ENCODE results near the gene RFTN1.

RFTN1 gene

DNA sequence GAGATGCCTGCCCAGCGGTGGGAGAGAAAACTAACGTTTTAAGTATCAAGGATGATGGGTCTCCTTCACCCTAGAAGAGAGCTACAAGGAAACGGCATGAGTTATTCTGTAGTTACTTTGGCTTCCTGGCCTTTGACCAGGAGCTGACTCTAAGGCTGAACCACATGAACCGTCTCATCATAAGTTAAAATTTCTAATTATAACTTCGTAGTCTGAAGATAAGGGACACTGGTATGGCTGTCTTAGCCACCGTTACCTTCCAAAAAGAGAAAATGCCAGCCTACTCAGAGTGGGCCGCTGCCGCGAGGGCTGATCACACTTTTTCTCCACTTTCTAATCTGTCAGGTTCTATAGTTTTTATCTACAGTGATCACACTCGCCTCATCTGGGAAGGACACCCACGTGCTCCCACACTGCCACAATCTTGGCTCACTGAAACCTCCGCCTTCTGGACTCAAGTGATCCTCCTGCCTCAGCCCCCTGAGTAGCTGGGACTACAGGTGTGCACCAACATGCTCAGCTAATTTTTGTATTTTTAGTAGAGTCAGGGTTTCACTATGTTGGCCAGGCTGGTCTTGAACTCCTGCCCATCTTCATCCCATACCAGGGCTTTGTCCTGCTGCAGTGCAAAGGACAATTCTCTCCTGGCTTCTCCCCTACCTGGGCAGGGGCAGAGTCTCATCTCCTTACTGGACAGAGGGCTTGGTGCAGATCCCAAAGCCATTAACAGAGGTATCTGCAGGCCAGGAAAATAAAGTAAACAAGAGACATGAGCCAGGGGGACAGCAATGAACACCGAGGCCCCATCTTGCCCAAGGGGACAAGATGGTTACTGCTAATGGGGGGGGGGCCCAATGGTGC lies 73.4 kb downstream of the RFTN1 start:
- peaks cover 86% of the 10 kb centered on the region for H3K36me3 ChIP-seq (ENCODE audit: control insufficient read depth, low read length)
- peaks cover 100% of the 10 kb centered on the region for H3K4me1 ChIP-seq (ENCODE audit: control insufficient read depth, low read length)
- H3K9me2 ChIP-seq (replicated peaks; ENCODE audit: control insufficient read depth, low read length) = no peaks in the 10 kb centered on the region
- H3K4me3 ChIP-seq (ENCODE audit: low read length) = peak overlapping the region; percentile 42
- no peak for TF ChIP-seq EZH2phosphoT487 (IDR thresholded peaks at IDR 0.05; ENCODE audit: borderline replicate concordance, low read length)
- TF ChIP-seq, protein P1, sequence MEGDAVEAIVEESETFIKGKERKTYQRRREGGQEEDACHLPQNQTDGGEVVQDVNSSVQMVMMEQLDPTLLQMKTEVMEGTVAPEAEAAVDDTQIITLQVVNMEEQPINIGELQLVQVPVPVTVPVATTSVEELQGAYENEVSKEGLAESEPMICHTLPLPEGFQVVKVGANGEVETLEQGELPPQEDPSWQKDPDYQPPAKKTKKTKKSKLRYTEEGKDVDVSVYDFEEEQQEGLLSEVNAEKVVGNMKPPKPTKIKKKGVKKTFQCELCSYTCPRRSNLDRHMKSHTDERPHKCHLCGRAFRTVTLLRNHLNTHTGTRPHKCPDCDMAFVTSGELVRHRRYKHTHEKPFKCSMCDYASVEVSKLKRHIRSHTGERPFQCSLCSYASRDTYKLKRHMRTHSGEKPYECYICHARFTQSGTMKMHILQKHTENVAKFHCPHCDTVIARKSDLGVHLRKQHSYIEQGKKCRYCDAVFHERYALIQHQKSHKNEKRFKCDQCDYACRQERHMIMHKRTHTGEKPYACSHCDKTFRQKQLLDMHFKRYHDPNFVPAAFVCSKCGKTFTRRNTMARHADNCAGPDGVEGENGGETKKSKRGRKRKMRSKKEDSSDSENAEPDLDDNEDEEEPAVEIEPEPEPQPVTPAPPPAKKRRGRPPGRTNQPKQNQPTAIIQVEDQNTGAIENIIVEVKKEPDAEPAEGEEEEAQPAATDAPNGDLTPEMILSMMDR (IDR thresholded peaks at IDR 0.05; ENCODE audit: low read depth, low read length, poor library complexity, severe bottlenecking) = no peak
- H3K79me2 ChIP-seq (ENCODE audit: control insufficient read depth, low read length) = peaks cover 97% of the 10 kb centered on the region
- H4K20me1 ChIP-seq (ENCODE audit: control insufficient read depth, insufficient read depth, low read depth, low read length) = no peaks in the 10 kb centered on the region
- no peaks in the 10 kb centered on the region for H3K27me3 ChIP-seq (ENCODE audit: control insufficient read depth, low read length)
- H3F3A ChIP-seq (ENCODE audit: control insufficient read depth, insufficient read depth) = peaks cover 85% of the 10 kb centered on the region
- H3K4me2 ChIP-seq (ENCODE audit: low read length) = peak overlapping the region; percentile 74
- peak overlapping the region; percentile 100 for H3K27ac ChIP-seq (ENCODE audit: low read depth, low read length)
- no peaks in the 10 kb centered on the region for H3K9me3 ChIP-seq (ENCODE audit: control insufficient read depth, insufficient read depth, low read length)

DNA sequence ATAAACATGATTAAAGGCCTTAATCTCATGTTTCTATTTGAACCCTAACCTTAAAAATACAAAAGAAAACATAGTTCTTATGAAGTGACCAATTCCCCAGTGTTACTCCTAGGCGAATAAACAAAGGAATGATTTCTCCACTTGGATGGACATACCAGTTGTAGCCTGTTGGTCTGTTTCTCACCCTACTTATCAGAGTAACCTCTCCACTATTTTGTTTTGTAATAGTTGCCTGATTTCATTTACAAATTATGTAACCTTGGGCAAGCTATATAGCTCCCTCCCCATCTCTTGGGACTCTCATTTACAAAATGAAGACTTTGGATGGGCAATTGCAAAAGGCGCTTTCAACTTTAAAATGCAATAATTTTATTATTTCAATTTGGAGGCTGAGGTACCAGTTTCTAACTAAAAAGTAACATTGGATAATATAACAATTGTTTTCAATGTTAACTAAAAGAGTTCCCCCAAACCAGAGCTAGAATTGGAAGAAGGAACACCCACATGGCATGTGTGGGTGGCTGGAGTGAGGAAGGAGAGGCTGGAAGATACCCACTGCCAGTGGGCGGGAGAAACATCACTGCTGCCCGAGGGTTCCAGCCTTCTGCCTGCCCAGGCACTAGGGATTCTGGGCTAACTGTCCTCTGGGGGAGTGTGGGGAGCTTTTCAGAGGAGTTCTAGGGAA lies 74.2 kb downstream of the RFTN1 start:
- H3K27me3 ChIP-seq (ENCODE audit: control insufficient read depth, low read length) = no peaks in the 10 kb centered on the region
- peaks cover 92% of the 10 kb centered on the region for H3K79me2 ChIP-seq (ENCODE audit: control insufficient read depth, low read length)
- H3K9me3 ChIP-seq (ENCODE audit: control insufficient read depth, insufficient read depth, low read length) = no peaks in the 10 kb centered on the region
- H3K4me2 ChIP-seq (ENCODE audit: low read length) = peak overlapping the region; percentile 74
- peaks cover 85% of the 10 kb centered on the region for H3F3A ChIP-seq (ENCODE audit: control insufficient read depth, insufficient read depth)
- H3K27ac ChIP-seq (ENCODE audit: low read depth, low read length) = peak overlapping the region; percentile 100
- H3K4me1 ChIP-seq (ENCODE audit: control insufficient read depth, low read length) = peaks cover 100% of the 10 kb centered on the region
- H3K9me2 ChIP-seq (replicated peaks; ENCODE audit: control insufficient read depth, low read length) = no peaks in the 10 kb centered on the region
- TF ChIP-seq, protein P1 (IDR thresholded peaks at IDR 0.05; ENCODE audit: low read depth, low read length, poor library complexity, severe bottlenecking) = no peak
- no peak for TF ChIP-seq EZH2phosphoT487 (IDR thresholded peaks at IDR 0.05; ENCODE audit: borderline replicate concordance, low read length)
- peak overlapping the region; percentile 42 for H3K4me3 ChIP-seq (ENCODE audit: low read length)
- peaks cover 80% of the 10 kb centered on the region for H3K36me3 ChIP-seq (ENCODE audit: control insufficient read depth, low read length)
- H4K20me1 ChIP-seq (ENCODE audit: control insufficient read depth, insufficient read depth, low read depth, low read length) = no peaks in the 10 kb centered on the region

DNA sequence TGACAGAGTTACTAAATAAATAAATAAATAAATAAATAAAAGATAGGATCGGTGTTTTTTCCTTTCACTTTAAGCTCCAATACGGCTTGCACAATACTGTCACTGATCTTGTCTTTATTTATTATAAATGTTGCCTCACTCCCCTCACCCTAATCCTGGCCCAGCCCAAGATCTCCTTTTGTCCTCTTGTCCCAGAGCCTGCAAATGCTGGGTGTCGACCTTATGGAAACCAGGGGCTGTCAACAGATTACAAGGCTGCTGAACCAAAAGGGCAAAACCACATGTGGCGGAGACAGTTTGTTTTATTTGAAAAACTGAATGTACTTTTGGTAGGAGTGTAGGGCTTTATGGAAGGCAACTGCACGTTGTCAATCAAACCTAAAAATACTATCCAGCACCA lies 75.9 kb downstream of the RFTN1 start:
- Histone ChIP-seq H3K27ac (ENCODE audit: low read depth, low read length) (peak overlapping the region; percentile 100), H3K9me3 (ENCODE audit: control insufficient read depth, insufficient read depth, low read length) (no peaks in the 10 kb centered on the region), H4K20me1 (ENCODE audit: control insufficient read depth, insufficient read depth, low read depth, low read length) (no peaks in the 10 kb centered on the region), H3K79me2 (ENCODE audit: control insufficient read depth, low read length) (peaks cover 78% of the 10 kb centered on the region), H3K4me1 (ENCODE audit: control insufficient read depth, low read length) (peaks cover 99% of the 10 kb centered on the region), H3K9me2 (replicated peaks; ENCODE audit: control insufficient read depth, low read length) (no peaks in the 10 kb centered on the region), H3K4me2 (ENCODE audit: low read length) (peak overlapping the region; percentile 74), H3F3A (ENCODE audit: control insufficient read depth, insufficient read depth) (peaks cover 81% of the 10 kb centered on the region), H3K4me3 (ENCODE audit: low read length) (peak overlapping the region; percentile 9; the same call in 1 of the 2 replicates), H3K36me3 (ENCODE audit: control insufficient read depth, low read length) (peaks cover 71% of the 10 kb centered on the region), H3K27me3 (ENCODE audit: control insufficient read depth, low read length) (no peaks in the 10 kb centered on the region)
- TF ChIP-seq, protein P1 (IDR thresholded peaks at IDR 0.05; ENCODE audit: low read depth, low read length, poor library complexity, severe bottlenecking) = no peak
- TF ChIP-seq EZH2phosphoT487 (IDR thresholded peaks at IDR 0.05; ENCODE audit: borderline replicate concordance, low read length) = no peak

Data from DOHH2 (cell line).